GM19025 (cell line): ENCODE results near the gene ARHGEF12.
A peak's percentile ranks its signal among the peaks of the same experiment; 100 is the strongest.

Experiments used
- ATAC-seq: cut with Tn5 transposase; IDR thresholded peaks from one replicate; pipeline ENCODE4 v1.9.1; 2021; ENCODE audit warnings: mild to moderate bottlenecking, low read depth, moderate library complexity; ENCODE audit not compliant: unreplicated experiment

ARHGEF12 gene

GRCh38 chr11:120317689-120318480 lies 18.3 kb upstream of the ARHGEF12 start:
- no peak for ATAC-seq

- no peak for ATAC-seq
Measured at GRCh38 chr11:120318906-120319305, 17.3 kb upstream of the ARHGEF12 start.

- ATAC-seq = no peak
Measured at GRCh38 chr11:120324932-120325810, 11.0 kb upstream of the ARHGEF12 start, which contains the start of gene TLCD5. Gene TLCD5 (plus strand): TSS chr11:120325299. CDS start chr11:120327442, 2,143 bp downstream.

GRCh38 chr11:120326228-120326627 lies 10.0 kb upstream of the ARHGEF12 start:
- ATAC-seq = no peak

GRCh38 chr11:120326845-120327281 lies 9.3 kb upstream of the ARHGEF12 start:
- no peak for ATAC-seq

- ATAC-seq = no peak
Measured at GRCh38 chr11:120327311-120327710, 8.9 kb upstream of the ARHGEF12 start.

GRCh38 chr11:120329556-120329955 lies 6.7 kb upstream of the ARHGEF12 start:
- no peak for ATAC-seq

GRCh38 chr11:120330045-120330444 lies 6.2 kb upstream of the ARHGEF12 start:
- ATAC-seq = no peak

- no peak for ATAC-seq
Measured at GRCh38 chr11:120331301-120331996, 4.8 kb upstream of the ARHGEF12 start.

GRCh38 chr11:120332822-120333716 lies 3.1 kb upstream of the ARHGEF12 start:
- no peak for ATAC-seq

GRCh38 chr11:120333801-120334200 lies 2.4 kb upstream of the ARHGEF12 start:
- no peak for ATAC-seq

- ATAC-seq = no peak
Measured at GRCh38 chr11:120334332-120334731, 1.9 kb upstream of the ARHGEF12 start.

GRCh38 chr11:120334894-120335462 lies 1.2 kb upstream of the ARHGEF12 start:
- ATAC-seq = no peak

GRCh38 chr11:120335556-120335907 lies 681 bp upstream of the ARHGEF12 start:
- ATAC-seq = peak; percentile 10

GRCh38 chr11:120336641-120337354 lies 585 bp downstream of the ARHGEF12 start:
- no peak for ATAC-seq

GRCh38 chr11:120337355-120338106 lies 1.3 kb downstream of the ARHGEF12 start:
- ATAC-seq = no peak

GRCh38 chr11:120338107-120338933 lies 2.1 kb downstream of the ARHGEF12 start:
- ATAC-seq = no peak
